NCI-H1105 treated with DMSO at 0.1 percent for 48 hours (cell line): ENCODE results near the gene EPHB3.
A peak's percentile ranks its signal among the peaks of the same experiment; 100 is the strongest.

Source experiments
- DNase-seq: peaks from one replicate; lab custom pipeline; 2025; lab: John Stamatoyannopoulos, UW

Gene EPHB3

GRCh38 chr3:184581331-184581855 is 19.8 kb downstream of the EPHB3 start:
- no peak for DNase-seq

- no peak for DNase-seq
Observed at GRCh38 chr3:184582646-184583577, 21.3 kb downstream of the EPHB3 start.

- peak; percentile 23 for DNase-seq
Observed at GRCh38 chr3:184583578-184584451, 22.2 kb downstream of the EPHB3 start.

- DNase-seq, result no peak
Observed at GRCh38 chr3:184584464-184584891, 22.9 kb downstream of the EPHB3 start.

- DNase-seq, result no peak
Observed at GRCh38 chr3:184585545-184585944, 24.0 kb downstream of the EPHB3 start.

GRCh38 chr3:184586851-184587250 is 25.3 kb downstream of the EPHB3 start:
- no peak for DNase-seq

GRCh38 chr3:184588776-184589175 is 27.2 kb downstream of the EPHB3 start:
- DNase-seq, result no peak

- peak; percentile 18 for DNase-seq
Observed at GRCh38 chr3:184590795-184591194, 29.2 kb downstream of the EPHB3 start.

- no peak for DNase-seq
Observed at GRCh38 chr3:184591789-184592188, 30.2 kb downstream of the EPHB3 start.

GRCh38 chr3:184592371-184593219 is 31.0 kb downstream of the EPHB3 start:
- no peak for DNase-seq

GRCh38 chr3:184593220-184593927 is 31.8 kb downstream of the EPHB3 start:
- DNase-seq, result no peak

GRCh38 chr3:184593928-184594303 is 32.3 kb downstream of the EPHB3 start:
- no peak for DNase-seq

- no peak for DNase-seq
Observed at GRCh38 chr3:184594371-184595001, 32.9 kb downstream of the EPHB3 start.

GRCh38 chr3:184595726-184596125 is 34.1 kb downstream of the EPHB3 start:
- no peak for DNase-seq

- no peak for DNase-seq
Observed at GRCh38 chr3:184596233-184596632, 34.6 kb downstream of the EPHB3 start.

- DNase-seq, result no peak
Observed at GRCh38 chr3:184596886-184597575, 35.4 kb downstream of the EPHB3 start.

GRCh38 chr3:184597829-184598573 is 36.4 kb downstream of the EPHB3 start:
- no peak for DNase-seq

GRCh38 chr3:184598574-184598927 is 37.0 kb downstream of the EPHB3 start:
- DNase-seq, result no peak

- DNase-seq, result no peak
Observed at GRCh38 chr3:184599143-184599542, 37.6 kb downstream of the EPHB3 start.
